HepG2 (cell line): ENCODE measurements around the gene TUBA4B.

Source experiments
- CCAR2 ChIP-seq: fragments of 200-400 bp; formaldehyde crosslinking; optimal IDR thresholded peaks from 2 replicates; pipeline ENCODE3; 2018; ENCODE audit warnings: low read depth, mild to moderate bottlenecking, low read length, moderate library complexity
- NFE2 ChIP-seq: sonication (generic); formaldehyde crosslinking; IDR thresholded peaks from 2 replicates; pipeline ENCODE4 v1.4.0; 2020; ENCODE audit warnings: missing genetic modification reagents
- NR3C1 ChIP-seq: sonication (generic); formaldehyde crosslinking; IDR thresholded peaks from 2 replicates; pipeline ENCODE4 v1.4.0; 2020; ENCODE audit warnings: missing genetic modification reagents
- POLR2AphosphoS5 ChIP-seq: IDR thresholded peaks from 2 replicates; pipeline ENCODE4 v1.6.1; 2012; ENCODE audit warnings: low read depth, low read length
- TFAP4 ChIP-seq: sonication (generic); IDR thresholded peaks from 2 replicates; pipeline ENCODE4 v1.6.1; 2016; ENCODE audit warnings: low read depth, borderline replicate concordance
- YY1 ChIP-seq: IDR thresholded peaks from 2 replicates; pipeline ENCODE4 v1.6.1; 2011; ENCODE audit warnings: low read length, low read depth, moderate library complexity, mild to moderate bottlenecking; ENCODE audit not compliant: insufficient read depth, insufficient replicate concordance
- ZFP36 ChIP-seq: fragments of 150-350 bp; IDR thresholded peaks from 2 replicates; pipeline ENCODE4 v1.6.1; 2018; ENCODE audit warnings: borderline replicate concordance, low read length, low read depth; ENCODE audit not compliant: partially characterized antibody
- ZNF614 ChIP-seq: IDR thresholded peaks from 2 replicates; pipeline ENCODE4 v1.6.1; 2018; ENCODE audit warnings: missing biosample characterization, missing genetic modification reagents, inconsistent platforms, borderline replicate concordance
- ZNF670 ChIP-seq: sonication (generic); formaldehyde crosslinking; IDR thresholded peaks from 2 replicates; pipeline ENCODE4 v1.8.0; 2022; ENCODE audit warnings: mild to moderate bottlenecking, missing genetic modification reagents, borderline replicate concordance

- TF ChIP-seq POLR2AphosphoS5 (peak; percentile 98), ZFP36 (no peak), CCAR2 (no peak), NR3C1 (no peak), NFE2 (CRISPR knock-in tag) (no peak), ZNF670 (CRISPR knock-in tag) (no peak), TFAP4 (0 out of 2 replicates have a peak, but pooled peaks have one; percentile 11), YY1 (peak; percentile 65), ZNF614 (CRISPR knock-in tag) (peak; percentile 80)
Observed at GRCh38 chr2:219218732-219219701, 34.0 kb upstream of the TUBA4B start, which contains the start of gene ABCB6.
